SH-SY5Y (cell line): ENCODE data around the gene EIPR1.

Source experiments
- GATA2 ChIP-seq: IDR thresholded peaks from 2 replicates; pipeline ENCODE4 v1.6.1; 2011; ENCODE audit warnings: mild to moderate bottlenecking, low read depth, low read length
- GATA3 ChIP-seq: IDR thresholded peaks from 2 replicates; pipeline ENCODE4 v1.6.1; 2011; ENCODE audit warnings: low read depth, mild to moderate bottlenecking, low read length, moderate library complexity

The EIPR1 gene

DNA sequence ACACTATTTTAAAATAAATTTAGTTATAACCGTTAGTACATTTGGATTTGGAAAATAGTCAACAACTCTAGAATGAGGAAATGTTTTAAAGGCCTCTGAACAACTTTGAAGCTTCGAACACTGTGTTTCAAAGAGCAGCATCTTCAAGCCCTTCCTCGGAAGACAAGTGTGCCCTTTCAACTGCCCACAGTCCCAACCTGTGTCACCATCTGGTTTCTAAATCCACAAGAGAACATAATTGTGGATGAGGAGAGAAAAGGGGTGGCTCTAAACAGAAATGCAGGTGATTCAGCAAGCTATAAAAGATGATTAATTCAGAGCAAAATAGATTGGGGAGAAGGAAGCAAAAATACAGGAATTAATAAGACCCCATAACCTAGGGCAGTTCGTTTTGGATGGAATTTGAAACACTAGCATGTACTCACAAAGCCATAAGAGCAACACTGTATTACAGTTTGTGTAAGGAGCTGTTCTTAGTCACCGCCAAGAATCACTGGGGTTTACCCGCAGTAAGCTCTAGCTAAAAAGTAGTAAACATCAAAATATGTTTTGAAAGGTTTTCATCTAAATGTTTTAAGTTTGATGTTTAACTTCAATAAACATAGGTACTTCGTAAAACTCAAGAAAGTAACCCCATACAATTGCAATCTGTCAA lies 160.7 kb downstream of the EIPR1 start:
- TF ChIP-seq GATA2 (no peak), GATA3 (no peak)

DNA sequence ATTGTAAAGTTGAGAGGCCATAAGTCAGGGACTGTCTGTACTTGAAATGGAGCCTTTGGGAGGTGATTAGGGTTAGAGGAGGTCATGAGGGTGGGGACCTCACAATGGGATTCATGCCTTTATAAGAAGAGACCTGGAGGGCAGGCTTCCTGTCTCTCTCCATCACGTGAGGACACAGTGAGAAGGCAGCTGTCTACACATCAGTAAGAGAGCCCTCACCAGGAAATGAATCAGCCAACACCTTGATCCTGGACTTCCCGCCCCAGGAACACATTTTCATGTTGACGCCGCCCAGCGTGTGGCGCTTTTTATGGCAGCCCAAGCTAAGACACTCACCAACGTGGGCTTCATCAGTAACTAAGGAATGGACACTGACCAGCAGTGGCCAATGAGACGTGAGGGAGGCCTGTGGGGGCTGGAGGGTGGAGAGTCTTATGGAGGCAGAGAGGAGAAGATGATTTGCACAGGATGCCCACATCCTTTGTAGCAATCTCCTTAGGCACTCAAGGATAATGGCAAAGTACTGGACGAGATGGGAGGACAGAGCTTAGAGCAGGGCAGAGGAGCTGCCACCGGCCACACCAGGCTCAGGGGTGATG lies 162.7 kb downstream of the EIPR1 start:
- TF ChIP-seq GATA3 (no peak), GATA2 (no peak)

DNA sequence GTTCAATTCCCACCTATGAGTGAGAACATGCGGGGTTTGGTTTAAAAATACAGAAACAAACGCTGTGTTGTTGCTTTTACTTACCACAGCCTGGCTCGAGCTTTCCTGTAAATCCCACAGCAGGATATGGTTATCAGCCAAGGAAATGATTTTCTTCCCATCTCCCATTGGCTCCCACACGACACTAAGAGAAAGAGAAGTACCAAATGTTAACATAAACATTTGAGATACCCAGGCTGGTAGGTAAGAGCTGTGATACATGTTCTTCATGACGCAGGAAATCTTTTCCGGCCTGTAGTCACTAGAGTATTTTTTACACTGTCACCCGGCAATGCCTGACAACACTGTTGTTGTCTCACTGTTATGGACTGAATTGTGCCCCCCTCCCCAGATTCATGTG lies 163.6 kb downstream of the EIPR1 start:
- no peak for TF ChIP-seq GATA2
- no peak for TF ChIP-seq GATA3

DNA sequence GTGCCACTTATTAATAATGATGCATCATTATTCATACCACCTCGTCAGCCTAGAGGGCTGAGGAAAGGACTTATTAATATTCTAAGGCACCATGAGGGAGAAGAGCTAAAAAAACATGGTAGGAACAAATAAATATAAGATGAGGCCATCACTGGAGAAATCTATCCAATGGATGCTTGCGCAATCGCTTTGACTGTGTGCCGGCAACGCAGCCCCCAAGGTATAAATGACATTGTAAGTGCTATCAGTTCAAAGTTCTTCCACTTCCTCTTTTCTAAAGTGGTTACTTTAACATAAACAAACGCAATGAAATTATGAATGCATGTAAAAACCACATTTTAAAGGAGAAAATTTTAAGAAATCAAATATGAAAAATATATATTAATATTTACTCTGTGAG lies 164.6 kb downstream of the EIPR1 start:
- no peak for TF ChIP-seq GATA2

DNA sequence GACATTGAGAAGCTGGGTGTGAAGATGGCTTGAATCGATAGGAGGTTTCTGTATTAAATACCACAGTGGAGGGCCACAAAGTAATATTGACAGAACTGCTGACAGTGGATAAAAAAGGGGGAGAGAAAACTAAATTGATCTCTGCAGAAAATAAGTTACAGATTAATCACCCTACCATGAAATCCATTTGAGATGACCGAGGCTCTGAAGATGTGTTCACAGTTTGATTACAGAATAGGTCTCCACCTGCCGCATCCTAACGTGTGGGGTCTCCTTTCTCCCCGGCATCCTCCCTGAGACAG lies 165.6 kb downstream of the EIPR1 start:
- no peak for TF ChIP-seq GATA3
- TF ChIP-seq GATA2, result no peak

DNA sequence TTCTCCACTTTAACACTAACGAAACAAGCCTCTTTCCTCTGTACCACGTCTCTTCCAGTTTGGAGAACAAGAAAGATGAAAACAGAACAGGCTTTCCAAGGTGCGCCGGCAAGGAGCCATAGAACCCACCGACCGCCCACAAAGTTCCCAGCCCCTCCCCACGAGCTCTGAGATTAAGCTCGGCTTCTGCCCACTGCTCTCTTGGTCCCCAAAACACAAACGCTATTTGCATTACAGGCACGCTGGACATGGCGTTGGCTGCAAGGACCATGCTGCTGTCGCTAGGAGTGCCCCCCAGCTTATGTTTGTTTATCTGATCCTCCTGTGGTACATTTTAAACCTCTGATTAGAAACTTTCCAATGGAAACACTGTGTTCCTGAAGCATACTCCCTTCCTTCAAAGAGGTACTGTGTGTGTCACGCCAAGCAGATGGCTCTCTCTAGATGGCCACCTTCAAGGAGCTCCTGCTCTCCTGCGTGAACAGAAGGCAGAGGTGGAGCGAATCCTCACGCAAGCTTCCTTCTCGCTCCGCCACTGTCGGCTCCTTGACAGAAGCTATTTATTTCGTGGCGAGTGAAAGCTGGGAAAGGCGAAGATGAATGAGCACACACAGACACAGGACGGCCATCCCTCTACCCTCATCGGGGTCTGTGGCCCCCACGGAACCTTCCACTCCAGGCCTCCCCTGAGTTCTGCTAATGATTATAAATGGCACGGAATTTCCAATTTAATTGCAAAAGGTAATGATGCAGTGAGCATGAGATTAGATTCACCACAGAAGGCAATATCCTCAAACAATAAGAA lies 166.2 kb downstream of the EIPR1 start:
- TF ChIP-seq GATA3, result no peak
- TF ChIP-seq GATA2, result no peak

DNA sequence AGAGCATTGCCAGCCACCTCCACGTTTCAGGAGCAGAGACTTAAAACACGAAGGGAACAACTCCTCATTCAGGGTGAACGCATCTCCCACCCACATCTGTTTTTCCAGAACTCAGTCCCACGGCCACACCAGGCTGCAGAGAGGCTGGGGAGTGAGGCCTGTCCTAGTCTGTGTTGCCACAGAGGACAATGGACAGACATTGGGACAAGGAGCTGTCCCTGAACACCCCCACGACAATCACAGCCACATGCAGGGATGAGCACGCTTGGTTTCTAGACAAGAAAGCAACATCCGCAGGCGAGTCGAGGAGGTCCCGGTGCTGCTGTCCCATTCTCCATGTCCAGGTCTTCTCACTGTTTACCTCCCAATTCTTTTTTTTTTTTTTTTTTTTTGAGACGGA lies 167.4 kb downstream of the EIPR1 start:
- TF ChIP-seq GATA3, result no peak

DNA sequence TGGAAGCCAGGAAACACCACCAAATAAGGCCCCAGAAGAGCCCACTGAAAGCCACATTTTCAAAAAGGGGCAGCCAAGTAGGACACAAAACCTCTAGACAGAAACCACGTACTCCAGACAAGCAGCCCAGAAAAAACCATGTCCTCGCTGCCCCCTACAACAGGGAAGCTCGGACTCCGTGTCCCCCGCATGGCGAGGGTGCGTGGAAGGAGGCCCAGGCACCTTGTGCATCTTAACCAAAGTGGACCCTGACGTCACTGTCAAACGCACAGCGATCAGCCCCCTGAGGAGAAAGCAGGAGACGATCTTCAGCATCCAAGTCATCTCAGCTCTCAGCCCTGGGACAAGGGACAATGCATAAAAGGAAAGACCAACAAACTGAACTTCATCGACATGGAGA lies 168.4 kb downstream of the EIPR1 start:
- TF ChIP-seq GATA3, result no peak
- no peak for TF ChIP-seq GATA2

DNA sequence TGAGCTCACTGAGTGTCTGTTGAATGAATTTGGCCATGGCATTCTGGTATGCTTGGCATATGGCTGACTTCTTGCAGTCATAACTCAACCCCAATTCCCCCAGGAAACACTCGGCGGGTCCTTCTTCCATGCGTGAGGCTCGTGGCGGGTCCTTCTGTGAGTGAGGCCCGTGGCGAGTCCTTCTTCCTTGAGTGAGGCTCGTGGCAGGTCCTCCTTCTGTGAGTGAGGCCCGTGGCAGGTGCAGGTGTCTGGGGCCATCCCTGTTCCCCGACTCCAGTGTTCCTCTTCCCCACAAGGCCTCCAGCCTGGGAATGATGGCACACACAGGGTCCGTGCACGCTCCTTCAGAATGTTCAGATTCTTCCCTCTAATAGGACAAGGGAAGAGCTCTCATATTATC lies 169.0 kb downstream of the EIPR1 start:
- TF ChIP-seq GATA3 (no peak), GATA2 (no peak)

DNA sequence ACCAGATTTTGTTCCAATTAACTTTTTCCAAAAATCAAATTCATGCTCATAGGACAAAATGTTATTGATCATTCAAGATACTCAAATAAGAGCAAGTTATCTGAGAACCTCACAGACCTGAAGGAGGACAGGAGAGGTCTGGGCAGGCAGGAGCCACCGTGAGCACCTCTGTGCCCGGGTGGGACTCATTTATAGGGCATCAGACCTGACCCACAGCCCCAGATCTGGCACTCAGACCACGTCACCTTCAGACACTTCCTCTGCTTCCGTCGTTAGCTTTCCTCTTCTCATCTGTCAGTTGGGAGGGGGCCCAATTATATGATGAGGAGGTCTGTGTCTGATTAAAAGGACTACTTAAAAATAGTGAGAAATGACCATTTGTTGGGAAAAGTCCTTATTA lies 169.4 kb downstream of the EIPR1 start:
- TF ChIP-seq GATA3, result no peak
- no peak for TF ChIP-seq GATA2

DNA sequence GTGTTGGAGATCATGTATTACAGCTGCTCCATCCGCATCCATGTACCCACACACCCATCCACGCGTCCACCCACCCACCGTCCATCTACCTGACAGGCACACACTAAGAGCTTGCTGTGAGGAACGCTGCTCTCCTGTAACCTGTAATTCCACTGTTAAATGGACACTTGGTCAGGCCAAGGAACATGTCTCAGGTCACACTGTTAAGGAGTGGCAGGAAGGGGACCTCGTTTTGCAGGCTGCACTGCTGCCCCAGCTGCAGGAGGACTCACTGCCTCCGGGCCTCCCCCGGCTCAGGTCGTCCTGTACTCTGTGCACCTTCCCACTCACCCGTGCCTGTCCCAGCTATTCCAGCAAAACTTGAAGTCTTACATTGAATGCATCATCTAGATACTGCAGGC lies 170.5 kb downstream of the EIPR1 start:
- TF ChIP-seq GATA2 (no peak), GATA3 (no peak)

DNA sequence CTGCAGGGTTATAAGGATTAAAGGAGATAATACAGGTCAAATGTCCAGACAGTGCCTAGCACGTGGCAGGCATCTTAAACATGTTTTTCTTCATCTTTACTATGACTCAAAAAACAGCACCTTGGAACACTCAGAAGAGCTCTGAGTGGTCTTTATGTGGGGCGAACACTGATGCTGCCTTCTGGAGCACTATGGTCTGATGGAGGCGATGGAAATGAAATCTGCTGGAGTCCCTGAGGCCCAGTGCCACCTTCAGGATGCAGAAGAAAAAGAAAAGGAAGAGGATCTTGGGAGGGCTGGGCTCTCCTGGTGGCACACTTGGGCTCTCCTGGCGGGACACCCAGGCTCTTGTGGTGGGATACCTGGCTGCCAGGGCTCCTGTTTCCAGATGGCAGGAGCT lies 171.8 kb downstream of the EIPR1 start:
- TF ChIP-seq GATA3 (no peak), GATA2 (no peak)

DNA sequence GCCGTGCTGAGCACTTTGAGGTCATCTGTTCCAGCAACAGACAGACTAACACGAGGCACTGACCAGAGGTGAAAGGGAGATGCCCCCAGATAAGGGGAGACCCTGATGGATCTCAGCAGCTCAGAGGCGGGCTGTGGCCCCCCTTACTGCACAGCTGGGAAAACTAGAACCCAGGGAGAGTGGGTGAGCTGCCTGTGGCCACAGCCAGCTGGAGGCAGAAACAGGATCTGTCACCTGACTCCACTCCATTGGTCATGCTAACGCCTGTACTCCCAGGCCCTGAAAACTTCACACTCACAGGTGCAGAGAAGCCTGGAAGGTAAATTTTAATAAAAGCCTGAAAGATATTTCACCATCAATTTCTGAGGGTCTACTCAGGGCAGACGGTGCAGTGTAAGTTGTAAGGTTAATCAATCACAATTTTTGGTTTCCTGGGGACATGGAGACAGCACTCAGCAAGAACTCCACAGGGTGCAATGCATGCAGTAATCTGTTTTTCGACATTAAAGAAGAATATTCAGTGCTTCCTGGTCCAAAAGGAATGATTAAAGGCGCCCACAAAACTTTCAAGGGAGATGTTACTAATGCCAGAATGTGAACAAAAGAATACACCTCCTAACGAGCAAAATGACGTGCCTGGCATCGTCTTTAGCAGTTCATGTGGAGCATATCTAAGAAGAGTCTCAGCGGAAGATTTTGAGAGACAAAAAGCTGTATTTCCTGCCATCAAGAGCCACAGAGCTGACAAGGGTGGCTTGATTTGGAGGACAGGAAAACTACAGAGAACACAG lies 173.4 kb downstream of the EIPR1 start:
- TF ChIP-seq GATA2, result no peak
- TF ChIP-seq GATA3, result no peak

DNA sequence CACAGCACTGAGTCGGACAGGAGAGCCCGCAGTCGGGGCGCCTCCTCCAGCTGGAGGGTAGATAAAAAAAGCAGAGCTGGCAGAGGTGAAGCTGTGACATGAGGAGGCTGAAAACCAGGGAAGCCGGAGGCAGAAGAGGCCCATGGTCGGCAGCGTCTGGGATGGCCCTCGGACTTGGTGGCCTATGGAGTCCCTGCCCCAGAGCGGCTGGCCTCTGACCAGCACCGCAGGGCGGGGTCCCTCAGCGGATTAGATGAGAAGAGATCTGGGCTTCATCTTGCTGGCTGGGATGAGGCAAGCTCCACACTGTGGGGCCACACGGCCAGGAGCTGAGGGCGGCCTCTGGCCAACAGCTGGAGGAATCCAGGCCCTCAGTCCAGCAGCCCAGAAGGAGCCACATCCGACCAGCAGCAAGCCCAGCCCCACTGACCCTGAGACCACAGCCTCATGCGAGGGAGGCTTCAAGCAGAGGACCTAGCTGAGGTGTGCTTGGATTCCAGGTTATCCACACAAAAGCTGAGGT lies 174.1 kb downstream of the EIPR1 start:
- TF ChIP-seq GATA3 (no peak), GATA2 (no peak)

DNA sequence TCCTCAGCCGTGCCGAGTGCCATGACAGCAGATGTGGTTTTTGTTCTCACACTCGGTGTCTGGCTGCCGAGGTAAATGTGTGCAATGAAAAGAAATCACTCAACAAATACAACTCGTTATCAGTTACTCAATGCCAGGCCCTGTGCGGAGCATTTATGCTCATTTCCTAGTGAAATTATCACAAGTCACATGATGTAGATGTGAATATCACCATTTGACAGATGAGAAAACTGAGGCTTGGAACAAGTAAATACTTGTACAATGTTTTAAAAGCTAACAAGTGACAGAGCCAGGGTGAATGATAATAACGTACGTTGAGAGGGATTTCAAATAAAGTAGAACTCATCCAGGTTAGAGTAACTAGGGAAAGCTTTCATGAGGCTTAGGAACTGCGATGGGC lies 174.7 kb downstream of the EIPR1 start:
- no peak for TF ChIP-seq GATA2
- no peak for TF ChIP-seq GATA3
